HG03520 (cell line): Measurements from ENCODE around the gene TNNI3.
A peak's percentile ranks its signal among the peaks of the same experiment; 100 is the strongest.

Experiments used
- ATAC-seq: cut with Tn5 transposase; IDR thresholded peaks from one replicate; pipeline ENCODE4 v1.9.1; 2021; ENCODE audit warnings: mild to moderate bottlenecking, moderate library complexity; ENCODE audit not compliant: unreplicated experiment

TNNI3 gene

DNA sequence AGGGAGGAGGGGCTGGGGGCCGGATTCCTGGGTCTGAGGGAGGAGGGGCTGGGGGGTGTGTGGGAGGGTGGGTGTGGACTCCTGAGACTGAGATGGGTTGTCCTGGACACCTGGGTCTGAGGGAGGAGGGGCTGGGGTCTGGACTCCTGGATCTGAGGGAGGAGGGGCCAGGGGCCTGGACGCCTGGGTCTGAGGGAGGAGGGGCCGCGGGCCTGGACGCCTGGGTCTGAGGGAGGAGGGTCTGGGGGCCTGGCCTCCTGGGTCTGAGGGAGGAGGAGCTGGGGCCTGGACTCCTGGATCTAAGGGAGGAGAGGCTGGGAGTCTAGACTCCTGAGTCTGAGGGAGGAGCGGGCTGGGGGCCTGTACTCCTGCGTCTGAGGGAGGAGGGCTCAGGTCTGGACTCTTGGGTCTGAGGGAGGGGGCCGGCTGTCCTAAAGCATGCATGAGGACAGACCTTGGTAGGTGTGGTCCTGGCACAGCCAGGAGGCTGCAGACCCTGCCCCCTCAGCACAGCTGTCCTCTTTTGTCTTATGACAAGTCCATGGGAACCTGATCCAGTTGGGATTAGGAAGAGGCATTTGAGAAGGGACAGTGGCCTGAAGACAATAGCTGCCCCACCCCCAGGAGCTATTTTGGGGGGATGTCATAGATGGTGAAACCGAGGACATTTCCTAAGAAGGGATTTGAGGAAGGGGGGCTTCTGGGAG, 9.8 kb downstream of the TNNI3 start:
- ATAC-seq: no peak

DNA sequence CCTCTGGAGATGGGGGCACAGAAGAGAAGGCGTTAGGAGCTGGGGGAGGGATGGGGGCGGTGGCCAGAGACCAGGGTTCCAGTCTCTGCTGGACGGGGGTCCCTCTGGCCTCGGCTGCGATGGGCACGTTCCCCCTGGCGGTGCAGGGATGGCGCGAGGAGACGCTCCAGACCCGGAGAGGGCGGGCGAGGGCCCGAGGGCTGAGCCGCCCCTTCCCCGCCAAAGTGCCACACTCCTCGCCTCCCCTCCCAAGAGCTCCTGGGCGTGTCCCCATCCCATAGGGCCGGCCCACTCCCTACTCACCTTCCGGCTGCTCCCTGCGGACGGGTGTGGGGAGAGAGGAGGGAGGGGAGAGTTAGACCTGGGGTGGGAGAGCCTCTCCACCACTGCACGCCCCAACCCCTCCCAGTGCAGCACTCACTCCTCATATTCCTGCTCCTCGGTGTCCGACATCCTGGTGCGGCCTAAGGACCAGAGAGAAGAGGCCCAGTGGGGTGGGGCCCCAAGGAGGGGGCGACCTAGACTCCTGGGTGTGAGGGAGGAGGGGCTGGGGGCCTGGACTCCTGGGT, 10.7 kb downstream of the TNNI3 start:
- no peak for ATAC-seq

DNA sequence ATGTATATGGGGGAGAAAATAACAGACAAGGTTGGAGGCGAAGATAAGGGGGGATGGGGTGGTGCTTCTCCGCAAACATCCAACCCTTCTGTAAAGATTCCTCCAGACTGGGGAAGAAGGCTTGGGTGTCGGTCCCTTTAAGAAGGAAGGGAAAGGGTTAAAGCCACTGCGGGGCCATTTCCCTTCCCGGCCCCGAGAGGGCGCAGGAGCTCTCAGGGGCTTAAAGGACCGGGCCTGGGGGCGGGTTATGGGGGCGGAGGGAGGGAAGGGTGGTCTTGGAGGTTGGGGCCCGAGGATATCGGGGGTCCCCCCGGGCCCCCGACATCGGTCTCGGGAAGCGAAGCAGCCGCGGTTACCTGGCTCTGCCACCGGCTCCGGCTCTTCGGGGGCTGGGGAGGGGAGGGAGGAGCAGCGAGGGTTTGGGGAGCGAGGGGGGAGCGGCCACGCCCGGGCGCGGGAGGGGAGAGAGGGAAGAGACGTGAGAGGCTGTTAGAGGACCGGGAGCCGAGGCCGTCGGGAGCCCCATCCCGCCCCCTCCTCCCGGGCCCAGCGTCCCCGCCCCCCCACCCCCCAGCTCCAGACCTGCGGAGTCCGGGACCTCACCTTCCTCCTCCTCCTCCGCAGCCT, 11.3 kb downstream of the TNNI3 start:
- ATAC-seq: no peak

DNA sequence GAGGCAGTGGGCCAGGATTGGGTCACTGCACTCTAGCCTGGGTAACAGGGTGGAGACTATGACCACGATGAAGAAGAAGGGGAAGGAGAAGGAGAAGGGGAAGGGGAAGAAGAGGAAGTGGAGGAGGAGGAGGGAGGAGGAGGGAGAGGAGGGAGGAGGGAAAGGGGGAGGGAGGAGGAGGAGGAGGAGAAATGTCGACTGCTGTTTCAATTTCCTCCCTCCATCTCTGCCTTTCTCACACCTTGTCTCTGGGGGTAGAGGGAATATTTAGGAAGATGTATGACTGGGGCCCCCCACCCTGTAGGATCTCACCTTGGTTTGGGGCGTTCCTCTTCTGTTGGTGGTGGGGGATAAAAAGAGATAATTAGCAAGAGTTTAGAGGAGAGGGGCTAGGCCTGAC, 12.3 kb downstream of the TNNI3 start:
- no peak for ATAC-seq

DNA sequence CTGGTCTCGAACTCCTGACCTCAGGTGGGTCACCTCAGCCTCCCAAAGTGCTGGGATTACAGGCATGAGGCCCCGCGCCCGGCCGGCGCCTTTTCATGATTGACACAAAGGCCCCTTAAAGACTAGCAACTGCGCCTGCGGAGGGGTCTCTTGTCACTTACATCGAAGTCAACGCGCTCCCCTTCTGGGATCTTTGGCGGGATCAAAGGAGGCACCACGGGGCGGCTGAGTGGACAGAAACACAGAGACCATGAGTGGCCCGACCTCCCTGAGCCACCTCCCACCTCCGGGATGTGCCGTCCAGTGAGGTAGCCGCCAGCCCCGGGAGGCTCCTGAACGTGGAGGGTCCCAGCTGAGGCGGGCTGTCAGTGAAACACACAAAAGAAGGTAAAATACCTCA, 15.8 kb downstream of the TNNI3 start:
- no peak for ATAC-seq

DNA sequence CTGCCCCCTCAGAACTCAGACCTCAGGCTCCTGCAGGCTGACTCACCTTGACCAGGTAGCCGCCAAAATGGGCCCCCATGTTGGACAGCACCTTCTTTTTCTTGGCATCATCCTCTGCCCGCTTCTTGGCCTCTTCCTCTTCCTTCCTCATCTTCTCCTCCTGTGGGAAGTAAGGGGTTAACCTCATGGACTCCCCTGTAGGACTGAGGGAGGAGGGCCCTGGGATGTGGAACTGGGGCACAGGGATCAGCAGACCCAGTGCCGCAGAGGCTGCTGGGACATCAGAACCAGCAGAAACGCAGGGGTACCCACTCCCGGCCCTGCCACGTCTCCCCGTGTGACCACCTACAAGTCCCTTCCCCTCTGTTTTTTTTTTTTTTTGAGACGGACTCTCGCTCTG, 19.6 kb downstream of the TNNI3 start:
- no peak for ATAC-seq

DNA sequence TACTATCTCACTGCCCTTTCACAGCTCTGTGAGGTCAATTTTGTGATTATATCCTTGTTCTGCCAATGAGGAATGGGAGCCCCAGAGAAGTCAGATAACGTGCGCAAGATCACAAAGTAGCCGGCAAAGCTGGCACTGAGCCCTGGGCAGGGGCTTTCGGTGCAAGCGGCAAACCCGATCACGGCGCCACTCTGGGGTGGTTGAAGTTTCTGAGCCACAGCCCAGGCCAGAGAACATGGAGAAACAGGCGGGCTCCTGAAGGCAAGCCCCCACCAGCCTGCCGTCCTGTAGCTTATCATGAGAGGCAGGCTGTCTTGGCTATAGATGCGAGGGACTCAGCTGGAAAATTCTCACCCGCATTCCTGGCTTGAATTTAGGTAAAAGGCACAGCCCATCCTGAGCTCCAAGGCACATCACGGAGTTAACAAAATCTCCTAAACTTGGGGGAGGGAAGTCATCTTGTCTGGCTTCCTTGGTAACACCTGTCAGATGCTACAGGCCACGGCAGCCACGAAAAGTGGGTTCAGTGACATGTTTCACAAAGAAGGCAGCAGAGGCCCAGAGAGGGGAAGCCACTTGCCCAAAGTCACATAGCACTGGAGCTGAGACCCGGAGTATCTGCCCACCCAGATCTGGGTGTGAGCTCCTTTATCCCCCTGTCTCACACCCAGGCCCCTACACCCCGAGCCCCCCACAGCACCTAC, 21.0 kb downstream of the TNNI3 start:
- ATAC-seq: no peak

DNA sequence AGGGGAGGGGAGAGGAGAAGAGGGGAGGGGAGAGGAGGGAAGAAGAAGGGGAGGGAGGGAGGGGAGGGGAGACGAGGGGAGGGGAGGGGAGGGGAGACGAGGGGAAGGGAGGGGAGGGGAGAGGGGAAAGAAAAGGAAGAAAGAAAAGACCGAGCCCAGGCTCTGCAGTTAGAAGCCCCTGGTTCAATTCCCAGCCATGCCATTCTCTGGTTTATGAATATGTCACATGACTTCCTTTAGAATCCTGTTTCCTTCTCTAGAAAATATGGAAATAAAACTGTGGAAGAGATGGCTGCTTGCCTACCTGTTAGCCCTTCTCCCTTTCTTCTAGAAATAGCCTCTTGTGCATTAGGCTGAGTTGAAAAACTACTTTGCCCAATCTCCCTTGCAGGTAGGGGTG, 22.8 kb downstream of the TNNI3 start:
- ATAC-seq: no peak

DNA sequence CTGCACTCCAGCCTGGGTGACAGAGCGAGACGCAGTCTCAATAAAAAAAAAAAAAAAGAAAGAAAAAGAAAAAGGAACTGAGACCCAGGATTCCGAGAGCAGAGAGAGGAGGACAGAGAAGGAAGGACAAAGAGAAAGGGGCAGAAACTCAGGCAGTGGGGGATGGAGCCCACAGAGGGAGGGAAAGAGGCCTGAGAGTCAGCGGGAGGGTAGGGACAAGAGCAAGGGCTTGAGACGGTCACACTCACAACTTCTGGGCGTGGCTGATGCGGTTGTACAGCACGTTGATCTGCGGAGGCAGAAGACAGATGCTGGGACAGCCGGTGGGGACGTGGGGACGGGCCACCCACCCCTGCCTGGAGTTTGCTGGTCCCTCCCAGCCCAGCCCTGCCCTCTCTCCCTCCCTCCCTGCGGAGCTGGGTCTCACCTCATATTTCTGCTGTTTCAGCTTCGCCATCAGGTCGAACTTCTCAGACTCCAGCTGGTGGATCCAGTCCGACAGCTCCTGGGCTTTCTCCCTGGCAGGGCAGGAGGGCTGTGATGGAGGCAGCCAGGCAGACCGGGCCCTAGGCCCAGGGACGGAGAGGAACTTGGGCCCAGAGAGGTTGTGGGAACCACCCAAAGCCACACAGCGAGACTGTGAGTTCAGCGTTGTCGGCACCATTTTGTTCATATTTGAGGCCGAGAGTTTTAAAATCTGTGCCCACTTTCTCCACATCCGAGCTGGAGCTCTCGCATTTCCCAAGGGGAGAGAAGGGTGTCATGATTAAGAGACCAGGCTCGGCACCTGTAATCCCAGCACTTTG, 23.7 kb downstream of the TNNI3 start:
- ATAC-seq: no peak

DNA sequence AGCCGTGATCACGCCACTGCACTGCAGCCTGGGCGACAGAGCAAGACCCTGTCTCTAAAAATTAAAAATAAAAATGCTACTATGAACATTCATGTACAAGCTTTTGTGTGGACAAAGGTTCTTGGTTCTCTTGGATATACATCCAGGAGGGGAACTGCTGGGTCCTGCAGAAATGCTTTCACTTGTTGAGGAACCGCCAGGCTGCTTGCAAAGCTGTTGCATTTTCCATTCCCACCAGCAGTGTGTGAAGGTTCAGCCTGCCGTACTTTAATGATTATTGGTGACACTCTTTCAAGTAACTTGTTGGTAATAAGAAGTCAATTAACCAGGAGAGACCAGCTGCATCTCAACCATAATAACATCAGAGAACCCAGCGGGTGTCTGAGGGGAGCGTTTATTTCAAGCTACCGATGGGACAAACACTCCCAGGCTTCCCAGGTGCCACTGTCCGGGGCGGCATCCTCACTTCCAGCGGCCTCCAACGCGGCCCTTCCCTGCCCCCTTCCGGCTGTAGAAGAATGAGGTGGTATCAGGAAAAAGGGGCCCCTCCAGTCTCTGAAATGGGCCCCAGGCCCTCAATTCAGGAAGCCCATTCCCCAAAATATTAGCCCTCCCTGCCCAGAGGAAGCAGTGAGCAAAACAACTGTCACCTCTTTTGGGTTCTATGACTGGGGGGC, 24.9 kb downstream of the TNNI3 start:
- no peak for ATAC-seq

DNA sequence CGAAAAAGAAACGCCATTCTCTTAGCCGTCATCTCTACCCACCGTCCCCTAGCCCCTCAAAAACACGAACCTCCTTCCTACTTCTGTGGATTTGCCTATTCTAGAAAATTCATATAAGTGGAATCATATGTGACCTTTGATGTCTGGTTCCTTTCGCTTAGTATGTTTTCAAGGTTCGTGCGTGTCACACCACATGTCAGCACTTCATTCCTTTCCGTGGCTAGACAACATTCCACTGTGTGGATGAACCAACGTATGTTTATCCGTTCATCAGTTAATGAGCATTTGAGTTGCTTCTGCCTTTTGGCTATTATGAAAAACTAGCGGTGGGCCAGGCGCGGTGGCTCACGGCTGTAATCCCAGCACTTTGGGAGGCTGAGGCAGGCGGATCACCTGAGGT, 26.1 kb downstream of the TNNI3 start:
- ATAC-seq: no peak

DNA sequence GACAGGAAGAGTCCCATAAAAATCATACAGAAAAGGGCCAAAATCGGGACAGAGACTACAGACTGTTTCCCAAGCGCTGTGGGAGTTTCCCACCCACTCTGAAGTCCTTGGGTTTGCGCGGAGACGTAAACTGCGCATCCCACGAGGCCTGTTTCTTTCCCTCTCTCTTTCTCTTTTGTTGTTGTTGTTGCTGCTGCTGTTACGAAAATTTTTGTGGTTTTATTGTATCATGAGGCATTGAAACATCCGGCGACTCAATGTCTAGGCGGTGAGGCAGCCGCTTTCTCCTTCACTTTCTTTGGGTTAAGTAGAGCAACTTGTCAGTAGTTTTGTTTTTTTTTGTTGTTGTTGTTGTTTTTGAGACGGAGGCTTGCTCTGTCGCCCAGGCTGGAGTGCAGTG, 38.5 kb downstream of the TNNI3 start:
- no peak for ATAC-seq

DNA sequence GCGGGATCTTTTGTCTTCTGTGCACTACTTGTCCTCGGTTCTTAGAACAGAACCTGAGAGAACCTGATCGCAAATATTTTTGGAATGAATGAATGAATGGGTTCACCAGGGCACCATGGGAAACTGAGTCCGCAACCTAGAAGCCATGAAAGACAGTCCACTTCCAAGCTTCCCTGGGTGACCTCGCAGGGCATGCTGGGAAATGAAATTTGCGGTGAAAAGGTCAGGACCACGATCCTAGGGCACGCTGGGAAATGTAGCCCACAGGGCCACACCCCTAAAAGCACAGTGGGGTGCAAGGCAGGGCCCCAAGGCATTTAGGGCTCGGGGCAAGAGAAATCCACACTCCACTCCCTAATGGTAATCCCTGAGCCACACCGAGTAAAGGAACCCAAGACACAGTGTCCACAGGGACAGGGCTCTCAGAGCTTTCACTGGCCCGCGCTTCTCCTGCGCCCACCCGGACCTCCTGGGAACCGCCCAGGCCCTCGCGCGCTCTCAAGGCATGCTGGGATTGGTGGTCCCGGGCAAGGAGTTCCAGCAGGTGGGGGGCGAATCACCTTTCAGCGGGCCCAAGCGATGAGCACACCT, 39.0 kb downstream of the TNNI3 start:
- ATAC-seq: no peak

DNA sequence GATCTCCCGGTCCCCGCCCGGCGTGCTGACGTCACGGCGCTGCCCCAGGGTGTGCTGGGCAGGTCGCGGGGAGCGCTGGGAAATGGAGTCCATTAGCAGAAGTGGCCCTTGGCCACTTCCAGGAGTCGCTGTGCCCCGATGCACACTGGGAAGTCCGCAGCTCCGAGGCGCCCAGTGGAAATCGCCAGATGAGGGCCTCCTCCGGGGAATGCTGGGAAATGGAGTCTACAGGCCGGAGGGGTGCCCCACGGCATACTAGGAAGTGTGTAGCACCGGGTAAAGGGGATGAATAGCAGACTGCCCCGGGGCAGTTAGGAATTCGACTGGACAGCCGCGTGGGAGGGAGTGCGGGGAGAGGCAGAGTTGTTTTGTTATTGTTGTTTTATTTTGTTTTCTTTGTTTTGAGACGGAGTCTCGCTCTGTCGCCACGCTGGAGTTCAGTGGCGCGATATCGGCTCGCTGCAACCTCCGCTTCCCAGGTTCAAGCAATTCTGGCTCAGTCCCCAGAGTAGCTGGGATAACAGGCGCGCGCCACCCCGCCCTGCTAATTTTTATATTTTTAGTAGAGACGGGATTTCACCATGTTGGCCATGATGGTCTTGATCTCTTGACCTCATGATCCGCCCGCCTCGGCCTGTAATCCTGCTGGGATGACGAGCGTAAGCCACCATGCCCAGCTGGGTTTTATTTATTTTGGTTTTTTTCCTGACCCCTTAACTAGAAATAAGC, 39.7 kb downstream of the TNNI3 start:
- ATAC-seq: peak; percentile 85

DNA sequence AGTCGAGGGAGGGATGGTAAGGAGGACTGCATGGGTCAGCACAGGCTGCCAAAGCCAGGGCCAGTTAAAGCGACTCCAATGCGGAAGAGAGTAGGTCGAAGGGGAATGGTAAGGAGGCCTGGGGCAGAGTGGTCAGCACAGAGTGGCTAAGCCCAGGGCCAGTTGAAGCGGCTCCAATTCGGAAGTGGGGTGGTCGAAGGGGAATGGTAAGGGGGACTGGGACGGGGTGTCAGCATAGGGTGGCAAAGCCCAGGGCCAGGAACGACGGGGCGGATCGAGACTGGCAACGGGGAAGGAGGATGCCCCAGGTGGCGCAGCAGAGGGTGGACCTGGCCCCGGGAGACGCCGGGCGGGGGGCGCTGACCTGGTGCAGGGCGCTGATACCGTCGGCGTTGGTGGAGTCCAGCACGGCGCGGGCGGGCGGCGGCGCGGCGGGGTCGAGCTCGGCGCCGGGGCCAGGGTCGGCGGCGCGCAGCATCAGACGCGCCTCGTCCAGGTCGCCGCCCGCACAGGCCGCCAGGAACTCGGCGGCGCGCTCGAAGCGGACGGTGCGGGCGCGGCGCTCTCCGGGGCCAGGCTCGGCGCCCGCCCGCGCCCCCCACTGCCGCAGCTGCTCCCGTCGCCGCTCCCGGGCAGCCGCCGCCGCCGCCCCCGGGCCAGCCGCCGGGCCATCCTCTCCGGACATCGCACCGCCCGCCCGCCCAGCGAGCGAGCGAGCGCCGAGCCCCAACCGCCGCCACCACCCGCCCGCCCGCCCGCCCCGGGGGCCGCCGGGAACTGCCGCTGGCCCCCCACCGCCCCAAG, 40.5 kb downstream of the TNNI3 start, which contains the start of gene PPP1R12C:
PPP1R12C (minus strand) TSS at position 779 of the 804 bp plus-strand sequence; CDS start at position 685, 94 bp downstream.
- no peak for ATAC-seq

DNA sequence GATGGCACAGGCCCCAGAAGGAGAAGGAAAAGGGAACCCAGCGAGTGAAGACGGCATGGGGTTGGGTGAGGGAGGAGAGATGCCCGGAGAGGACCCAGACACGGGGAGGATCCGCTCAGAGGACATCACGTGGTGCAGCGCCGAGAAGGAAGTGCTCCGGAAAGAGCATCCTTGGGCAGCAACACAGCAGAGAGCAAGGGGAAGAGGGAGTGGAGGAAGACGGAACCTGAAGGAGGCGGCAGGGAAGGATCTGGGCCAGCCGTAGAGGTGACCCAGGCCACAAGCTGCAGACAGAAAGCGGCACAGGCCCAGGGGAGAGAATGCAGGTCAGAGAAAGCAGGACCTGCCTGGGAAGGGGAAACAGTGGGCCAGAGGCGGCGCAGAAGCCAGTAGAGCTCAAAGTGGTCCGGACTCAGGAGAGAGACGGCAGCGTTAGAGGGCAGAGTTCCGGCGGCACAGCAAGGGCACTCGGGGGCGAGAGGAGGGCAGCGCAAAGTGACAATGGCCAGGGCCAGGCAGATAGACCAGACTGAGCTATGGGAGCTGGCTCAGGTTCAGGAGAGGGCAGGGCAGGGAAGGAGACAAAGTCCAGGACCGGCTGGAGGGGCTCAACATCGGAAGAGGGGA, 41.2 kb downstream of the TNNI3 start:
- ATAC-seq: no peak

DNA sequence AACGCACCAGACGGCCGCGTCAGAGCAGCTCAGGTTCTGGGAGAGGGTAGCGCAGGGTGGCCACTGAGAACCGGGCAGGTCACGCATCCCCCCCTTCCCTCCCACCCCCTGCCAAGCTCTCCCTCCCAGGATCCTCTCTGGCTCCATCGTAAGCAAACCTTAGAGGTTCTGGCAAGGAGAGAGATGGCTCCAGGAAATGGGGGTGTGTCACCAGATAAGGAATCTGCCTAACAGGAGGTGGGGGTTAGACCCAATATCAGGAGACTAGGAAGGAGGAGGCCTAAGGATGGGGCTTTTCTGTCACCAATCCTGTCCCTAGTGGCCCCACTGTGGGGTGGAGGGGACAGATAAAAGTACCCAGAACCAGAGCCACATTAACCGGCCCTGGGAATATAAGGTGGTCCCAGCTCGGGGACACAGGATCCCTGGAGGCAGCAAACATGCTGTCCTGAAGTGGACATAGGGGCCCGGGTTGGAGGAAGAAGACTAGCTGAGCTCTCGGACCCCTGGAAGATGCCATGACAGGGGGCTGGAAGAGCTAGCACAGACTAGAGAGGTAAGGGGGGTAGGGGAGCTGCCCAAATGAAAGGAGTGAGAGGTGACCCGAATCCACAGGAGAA, 42.0 kb downstream of the TNNI3 start:
- ATAC-seq: no peak
